PC-9 (cell line): ENCODE data around the gene CABCOCO1. TPM values are rescaled to one million over a fixed set of nuclear protein-coding genes. Genes with fewer than 3 reads are reported as not detected.

Source experiments
- BruUV-seq: library from RNA; stranded (reverse); fragments of 400-500 nt; replicated peaks from 2 replicates; lab custom pipeline; 2021; lab: Mats Ljungman, UMichigan
- CTCF ChIA-PET: fragments of 300-600 bp; sonication (Branson Sonifier 250); formaldehyde crosslinking; loops from one replicate; lab custom pipeline; 2022; ENCODE audit warnings: antibody characterized with exemption; lab: Charles Lee
- POLR2A ChIA-PET: fragments of 300-600 bp; sonication (Branson Sonifier 250); formaldehyde crosslinking; loops from one replicate; lab custom pipeline; 2022; ENCODE audit warnings: antibody characterized with exemption; ENCODE audit not compliant: unreplicated experiment; lab: Charles Lee
- DNase-seq, 2 experiments: peaks; one replicate each; pipeline versions ENCODE4 v3.0.0 to v3.0.0-alpha.2; 2015 to 2022; ENCODE audit warnings: mixed read lengths in 1 of 2
- H2AFZ ChIP-seq: fragments of 200-600 bp; sonication (generic); 2 replicates; pipeline ENCODE4 v1.8.1; 2017; ENCODE audit warnings: antibody characterized with exemption
- H3F3A ChIP-seq: fragments of 200-600 bp; sonication (generic); 2 replicates; pipeline ENCODE4 v1.8.1; 2017; ENCODE audit warnings: antibody characterized with exemption, mild to moderate bottlenecking, low read depth; ENCODE audit not compliant: insufficient read depth
- H3K27ac ChIP-seq: fragments of 200-600 bp; sonication (generic); 2 replicates; pipeline ENCODE4 v1.6.1; 2016; ENCODE audit warnings: mixed run types
- H3K27me3 ChIP-seq: fragments of 200-600 bp; sonication (generic); 2 replicates; pipeline ENCODE4 v1.6.1; 2016; ENCODE audit warnings: low read depth, mixed run types; ENCODE audit not compliant: insufficient read depth
- H3K36me3 ChIP-seq: fragments of 200-600 bp; sonication (generic); 2 replicates; pipeline ENCODE4 v1.6.1; 2016; ENCODE audit warnings: low read depth, mixed run types
- H3K4me1 ChIP-seq: fragments of 200-600 bp; sonication (generic); replicated peaks from 2 replicates; pipeline ENCODE4 v1.6.1; 2016; ENCODE audit warnings: mixed run types; ENCODE audit not compliant: insufficient read depth
- H3K4me2 ChIP-seq: fragments of 200-600 bp; sonication (generic); 2 replicates; pipeline ENCODE4 v1.6.1; 2017; ENCODE audit warnings: mixed run types
- H3K4me3 ChIP-seq: fragments of 200-600 bp; sonication (generic); 2 replicates; pipeline ENCODE4 v1.6.1; 2016; ENCODE audit warnings: mixed run types
- H3K79me2 ChIP-seq: fragments of 200-600 bp; sonication (generic); 2 replicates; pipeline ENCODE4 v1.6.1; 2017; ENCODE audit warnings: low read depth, mixed run types
- H3K9me2 ChIP-seq: fragments of 200-600 bp; sonication (generic); 2 replicates; pipeline ENCODE4 v1.8.1; 2017; ENCODE audit warnings: mild to moderate bottlenecking; ENCODE audit not compliant: insufficient read depth
- H3K9me3 ChIP-seq: fragments of 200-600 bp; sonication (generic); 2 replicates; pipeline ENCODE4 v1.8.1; 2016; ENCODE audit warnings: low read depth; ENCODE audit not compliant: insufficient read depth
- H4K20me1 ChIP-seq: fragments of 200-600 bp; sonication (generic); 2 replicates; pipeline ENCODE4 v1.8.1; 2017; ENCODE audit not compliant: insufficient read depth
- CTCF ChIP-seq: fragments of 200-600 bp; sonication (generic); conservative IDR thresholded peaks from 2 replicates; pipeline ENCODE4 v1.6.1; 2017; ENCODE audit warnings: mixed run types, antibody characterized with exemption, mild to moderate bottlenecking, moderate library complexity
- EZH2 ChIP-seq: fragments of 200-600 bp; sonication (generic); IDR thresholded peaks from 2 replicates; pipeline ENCODE4 v1.8.0; 2017; ENCODE audit warnings: antibody characterized with exemption, low read depth
- intact Hi-C: fragments of 100-400 bp; cut with micrococcal nuclease; formaldehyde crosslinking; loops from one replicate; pipeline ENCODE4 v1.10.0; 2022; ENCODE audit not compliant: unreplicated experiment
- total RNA-seq: library from RNA; stranded (reverse); gene quantifications from 2 replicates; pipeline ENCODE4 v1.2.3, GENCODE V29; 2021

Gene CABCOCO1
- total RNA-seq, 1 experiment from 2014 or later, result not detected

DNA sequence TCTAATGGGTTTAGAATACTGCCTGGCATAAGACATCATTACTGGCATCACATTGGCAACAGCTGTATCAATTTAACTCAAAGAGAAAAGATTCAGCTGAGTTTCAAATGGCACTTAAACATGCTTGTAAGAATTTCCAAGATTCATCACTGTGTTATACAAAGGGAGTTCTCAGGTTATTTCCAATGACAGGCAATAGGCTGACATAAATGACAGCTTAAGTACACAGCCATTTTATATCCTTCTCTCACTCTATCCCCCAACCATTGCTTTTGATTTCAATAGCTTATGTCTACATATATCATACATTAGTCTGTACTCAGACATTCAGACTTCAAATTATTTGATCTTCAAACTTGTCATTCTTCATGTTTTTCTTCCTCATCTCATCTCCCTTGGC is 45.5 kb upstream of the CABCOCO1 start:
- TF ChIP-seq EZH2, result no peak
- no peak for TF ChIP-seq CTCF
- intact Hi-C loops, result no loop called here
- no TSS peak for BruUV-seq
- H4K20me1 ChIP-seq, result no peaks in the 10 kb centered on the region
- no peaks in the 10 kb centered on the region for H3K27me3 ChIP-seq
- H3K4me3 ChIP-seq, result no peak overlapping the region
- POLR2A ChIA-PET, result no interaction called here
- CTCF ChIA-PET, result no interaction called here
- no peak overlapping the region for H3K4me2 ChIP-seq
- H2AFZ ChIP-seq, result no peak overlapping the region
- no peak overlapping the region for H3K27ac ChIP-seq
- H3F3A ChIP-seq, result no peaks in the 10 kb centered on the region
- no peaks in the 10 kb centered on the region for H3K4me1 ChIP-seq
- no peak for DNase-seq
- no peaks in the 10 kb centered on the region; the same call in 1 of the 2 replicates for H3K9me3 ChIP-seq
- no peaks in the 10 kb centered on the region for H3K79me2 ChIP-seq
- no peaks in the 10 kb centered on the region for H3K36me3 ChIP-seq
- H3K9me2 ChIP-seq, result no peaks in the 10 kb centered on the region; the same call in 1 of the 2 replicates

DNA sequence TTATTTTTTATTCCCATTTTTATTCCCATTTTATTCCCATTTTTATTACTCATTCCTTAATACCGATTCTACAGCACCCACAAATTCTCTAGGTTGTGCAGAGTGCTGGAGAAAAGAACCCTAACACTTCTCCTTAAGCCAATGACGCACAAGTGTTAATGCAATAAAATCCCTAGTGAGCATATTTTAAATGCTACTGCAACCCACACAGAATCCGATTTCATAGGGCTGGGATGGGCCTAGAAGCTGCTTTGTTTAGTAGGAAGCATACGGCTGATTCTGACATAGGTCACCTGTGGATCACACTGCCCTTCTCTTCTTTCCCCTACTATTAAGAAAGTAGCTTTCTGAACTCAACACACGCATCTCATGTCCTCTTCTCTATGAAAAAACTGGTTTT is 45.1 kb upstream of the CABCOCO1 start:
- Histone ChIP-seq H2AFZ (no peak overlapping the region), H3K4me2 (no peak overlapping the region), H3K9me3 (no peaks in the 10 kb centered on the region; the same call in 1 of the 2 replicates), H4K20me1 (no peaks in the 10 kb centered on the region), H3K36me3 (no peaks in the 10 kb centered on the region), H3K9me2 (no peaks in the 10 kb centered on the region; the same call in 1 of the 2 replicates), H3K27ac (no peak overlapping the region), H3K4me3 (no peak overlapping the region), H3K79me2 (no peaks in the 10 kb centered on the region), H3F3A (no peaks in the 10 kb centered on the region), H3K27me3 (no peaks in the 10 kb centered on the region), H3K4me1 (no peaks in the 10 kb centered on the region)
- ChIA-PET CTCF (no interaction called here), POLR2A (no interaction called here)
- no TSS peak for BruUV-seq
- TF ChIP-seq CTCF (no peak), EZH2 (no peak)
- DNase-seq, result no peak
- intact Hi-C loops, result no loop called here

DNA sequence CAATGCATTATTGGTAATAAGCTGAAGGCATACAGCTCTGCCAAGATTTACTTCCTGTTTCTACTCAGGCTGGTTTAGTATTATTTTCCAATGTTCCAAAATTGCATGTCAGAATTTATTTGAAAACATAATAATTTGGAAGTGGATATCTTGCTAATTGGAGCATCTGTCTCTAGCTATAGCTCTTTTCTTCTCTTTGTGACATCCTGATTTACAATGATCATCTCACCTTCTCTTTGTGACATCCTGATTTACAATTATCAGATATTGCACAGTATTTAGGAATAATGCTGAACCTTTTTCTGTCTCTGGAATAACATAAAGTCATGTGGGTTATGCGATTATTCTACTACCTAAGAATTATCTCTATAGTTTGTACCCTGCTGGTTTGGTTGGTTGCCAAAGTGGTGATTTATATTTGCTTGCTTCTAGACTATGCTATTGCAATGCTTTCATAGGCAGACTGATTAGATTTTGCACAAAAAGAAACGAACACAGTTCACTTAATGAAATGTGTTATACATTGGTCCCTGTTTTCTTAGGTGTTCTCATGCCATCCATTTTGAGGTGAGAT is 44.3 kb upstream of the CABCOCO1 start:
- Histone ChIP-seq H3F3A (no peaks in the 10 kb centered on the region), H3K36me3 (no peaks in the 10 kb centered on the region), H3K4me2 (no peak overlapping the region), H3K27me3 (no peaks in the 10 kb centered on the region), H3K27ac (no peak overlapping the region), H3K4me1 (no peaks in the 10 kb centered on the region), H3K9me2 (no peaks in the 10 kb centered on the region; the same call in 1 of the 2 replicates), H3K4me3 (no peak overlapping the region), H2AFZ (no peak overlapping the region), H4K20me1 (no peaks in the 10 kb centered on the region), H3K9me3 (no peaks in the 10 kb centered on the region; the same call in 1 of the 2 replicates), H3K79me2 (no peaks in the 10 kb centered on the region)
- CTCF ChIA-PET, result no interaction called here
- no peak for DNase-seq
- POLR2A ChIA-PET, result no interaction called here
- TF ChIP-seq EZH2, result no peak
- no peak for TF ChIP-seq CTCF
- no TSS peak for BruUV-seq
- intact Hi-C loops, result no loop called here
